Activated CD8-positive, alpha-beta memory T cell treated with anti-CD3 and anti-CD28 coated beads for 36 hours (primary cell): ENCODE measurements around the gene LTBP2. TPM values are rescaled to one million over a fixed set of nuclear protein-coding genes. Genes with fewer than 3 reads are reported as not detected.

ENCODE experiments used
- CTCF ChIA-PET: fragments of 350-600 bp; sonication (Branson Sonifier 250); formaldehyde crosslinking; loops from one replicate; lab custom pipeline; 2021; ENCODE audit warnings: antibody characterized with exemption; lab: Charles Lee
- POLR2A ChIA-PET: fragments of 350-600 bp; sonication (Branson Sonifier 250); formaldehyde crosslinking; loops from one replicate; lab custom pipeline; 2021; ENCODE audit warnings: antibody characterized with exemption; lab: Charles Lee
- total RNA-seq, 2 experiments: library from RNA; stranded (reverse); gene quantifications; one replicate each; pipeline ENCODE4 v1.2.3, GENCODE V29; 2021

Gene LTBP2
- total RNA-seq, 2 experiments from 2014 or later: 0.02 to 0.11 TPM

DNA sequence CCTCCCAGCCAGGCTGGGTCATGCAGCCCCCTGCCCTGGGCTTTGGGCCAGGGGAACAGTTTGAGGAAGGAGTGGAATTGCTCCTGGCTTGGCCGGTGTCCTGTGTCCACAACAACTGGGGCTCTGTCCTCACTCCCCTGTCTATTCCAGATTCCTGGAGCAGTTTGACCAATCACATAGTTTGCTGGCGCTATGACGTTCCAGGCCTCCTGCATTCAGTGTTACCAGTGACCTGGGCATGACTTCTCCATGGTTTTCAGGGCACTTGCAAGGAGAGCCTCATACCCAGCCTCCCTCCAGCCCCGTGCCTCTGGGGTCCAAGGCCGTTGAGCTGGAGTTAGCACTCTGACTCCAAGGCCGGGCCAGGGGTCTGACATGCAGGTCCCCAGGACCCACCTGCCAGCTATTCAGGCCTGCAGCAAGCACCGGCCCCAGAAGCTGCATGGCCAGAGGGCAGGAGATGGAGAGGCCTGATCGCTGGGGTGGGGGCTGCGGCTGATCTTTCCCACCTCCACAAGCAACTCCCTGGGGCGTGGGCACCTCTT, 84.2 kb downstream of the LTBP2 start:
- POLR2A ChIA-PET: no interaction called here
- CTCF ChIA-PET: no interaction called here

DNA sequence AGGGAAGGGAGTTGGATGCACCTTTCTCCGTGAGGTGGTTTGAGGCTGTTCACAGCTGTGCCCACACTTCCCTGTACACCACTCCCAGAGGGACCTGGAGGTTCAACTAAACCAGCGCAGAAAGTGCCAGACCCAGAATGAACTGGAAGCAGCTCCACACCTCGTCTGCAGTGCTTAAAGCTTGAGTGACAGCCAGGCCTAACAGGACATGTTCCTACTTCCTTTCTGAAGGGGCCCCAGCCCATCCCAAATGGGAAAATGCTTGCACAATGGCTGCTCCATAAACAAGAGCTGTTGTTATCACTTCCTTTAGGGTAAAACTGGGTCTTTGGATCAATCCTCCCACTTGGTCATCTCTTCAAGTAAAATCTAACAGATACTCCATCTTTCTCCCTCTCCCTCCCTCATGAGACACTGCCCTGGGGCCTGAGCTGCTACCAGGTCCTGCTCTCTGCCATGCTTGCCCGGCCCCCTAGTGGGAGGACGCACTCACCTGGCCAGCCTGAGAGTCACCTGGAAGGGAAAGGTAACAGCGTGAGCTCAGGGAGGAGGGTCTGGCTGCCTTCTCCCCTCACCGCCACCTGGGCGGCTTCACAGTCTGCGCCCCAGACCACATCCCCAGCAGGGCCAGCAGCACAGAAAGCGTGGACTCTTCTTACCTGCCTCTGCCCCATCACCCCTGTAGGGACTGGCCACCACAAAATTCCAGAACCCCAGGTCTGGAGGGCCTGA, 85.0 kb downstream of the LTBP2 start:
- POLR2A ChIA-PET: no interaction called here
- CTCF ChIA-PET: no interaction called here

GRCh38 chr14:74525361-74525851, 86.6 kb downstream of the LTBP2 start:
- POLR2A ChIA-PET: no interaction called here
- CTCF ChIA-PET: no interaction called here

GRCh38 chr14:74524812-74525135, 87.3 kb downstream of the LTBP2 start:
- ChIA-PET CTCF (no interaction called here), POLR2A (no interaction called here)

DNA sequence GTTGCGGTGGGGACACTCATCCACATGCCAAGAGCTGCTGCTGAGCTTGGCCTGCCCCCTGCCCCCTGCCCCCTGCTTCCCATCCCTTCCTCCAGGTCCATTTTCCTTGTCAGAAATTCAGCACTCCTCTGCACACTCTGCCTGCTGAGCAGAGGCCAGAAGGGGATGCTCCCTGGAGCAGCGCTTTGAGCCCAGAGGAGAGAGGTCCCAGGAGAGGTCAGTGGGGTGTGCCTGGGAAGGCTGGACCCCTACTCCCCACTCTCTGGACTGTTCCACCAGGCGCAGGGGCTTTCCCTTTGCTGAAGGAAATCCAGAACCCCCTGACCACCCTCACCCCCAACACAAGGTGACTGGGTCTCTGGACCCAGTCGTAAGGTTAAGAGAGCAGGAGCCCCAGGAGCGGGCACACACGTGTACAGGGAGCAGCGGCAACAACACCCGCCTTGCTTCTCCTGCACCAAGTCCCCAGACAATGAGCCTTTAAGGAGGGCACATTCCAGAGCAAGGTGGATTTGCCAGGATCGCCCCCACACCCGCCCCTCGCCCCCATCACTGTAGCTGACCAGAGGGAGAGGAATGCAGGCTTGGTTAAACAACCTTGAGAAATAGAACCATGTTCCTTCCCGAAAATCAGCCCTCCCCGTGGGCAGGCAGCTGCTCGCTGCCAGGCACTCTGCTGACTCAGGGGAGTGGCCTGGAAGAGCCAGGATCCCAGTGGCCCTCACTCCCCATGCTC, 87.8 kb downstream of the LTBP2 start:
- ChIA-PET CTCF (no interaction called here), POLR2A (no interaction called here)

DNA sequence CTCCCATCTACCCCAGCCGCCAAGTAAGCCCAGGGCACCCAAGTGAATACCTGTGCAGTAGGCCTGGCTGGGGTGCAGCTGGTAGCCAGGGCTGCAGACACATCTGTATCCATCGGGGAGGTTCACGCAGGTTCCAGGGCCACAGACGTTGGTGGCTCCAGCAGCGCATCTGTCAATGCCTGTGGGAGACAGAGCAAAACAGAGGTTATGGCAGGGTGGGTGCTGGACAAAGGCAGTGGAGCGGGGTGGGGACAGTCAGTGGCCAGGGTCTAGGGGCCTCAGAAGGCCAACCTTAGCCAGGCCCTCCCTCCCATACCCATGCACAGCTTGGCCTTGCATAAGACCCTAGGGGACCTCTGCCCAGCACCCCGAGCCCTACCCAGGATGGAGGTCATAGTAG, 89.3 kb downstream of the LTBP2 start:
- ChIA-PET POLR2A (no interaction called here), CTCF (no interaction called here)

GRCh38 chr14:74521756-74522155, 90.3 kb downstream of the LTBP2 start:
- ChIA-PET POLR2A (no interaction called here), CTCF (no interaction called here)

- ChIA-PET POLR2A (no interaction called here), CTCF (no interaction called here)
These were observed 92.5 kb downstream of the LTBP2 start for GRCh38 chr14:74519316-74520074.

DNA sequence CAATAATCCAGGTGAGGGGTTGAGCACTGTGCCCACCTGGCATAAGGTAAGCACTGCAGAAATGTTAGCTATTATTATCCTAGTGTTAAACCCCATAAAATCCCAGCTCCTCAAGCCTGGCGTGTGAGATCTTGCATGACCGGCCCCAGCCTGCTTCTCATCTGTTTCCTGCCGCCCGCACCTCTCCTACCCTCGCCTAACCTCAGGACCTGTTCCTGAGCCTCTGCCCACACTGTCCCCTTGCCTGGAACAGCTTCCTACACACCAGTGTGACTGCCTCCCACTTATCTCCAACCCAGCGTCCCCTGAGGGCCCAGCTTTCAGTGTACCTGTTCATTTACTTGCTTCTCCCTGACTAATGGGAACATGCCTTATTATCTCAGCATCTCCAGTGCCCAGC, 93.8 kb downstream of the LTBP2 start:
- POLR2A ChIA-PET: no interaction called here
- CTCF ChIA-PET: no interaction called here

DNA sequence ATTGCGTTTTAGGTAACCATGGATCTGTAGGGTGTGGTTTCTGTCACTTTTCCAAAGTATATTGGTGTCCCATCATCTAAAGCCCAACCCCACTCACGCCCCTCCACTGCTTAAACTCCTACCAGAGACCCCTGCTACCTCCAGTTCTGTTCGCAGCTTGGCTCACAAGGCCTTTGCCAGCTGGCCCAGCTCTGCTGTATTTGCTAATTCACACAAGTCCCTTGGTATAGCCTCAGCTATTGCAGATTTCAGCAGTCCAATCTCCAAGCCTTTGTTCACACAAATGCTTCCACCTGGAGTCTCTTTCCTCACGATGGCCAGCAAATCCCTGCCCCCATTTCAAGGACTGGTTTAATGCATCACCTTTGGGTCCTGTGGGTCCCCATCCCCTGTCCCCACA, 94.3 kb downstream of the LTBP2 start:
- ChIA-PET CTCF (no interaction called here), POLR2A (no interaction called here)

DNA sequence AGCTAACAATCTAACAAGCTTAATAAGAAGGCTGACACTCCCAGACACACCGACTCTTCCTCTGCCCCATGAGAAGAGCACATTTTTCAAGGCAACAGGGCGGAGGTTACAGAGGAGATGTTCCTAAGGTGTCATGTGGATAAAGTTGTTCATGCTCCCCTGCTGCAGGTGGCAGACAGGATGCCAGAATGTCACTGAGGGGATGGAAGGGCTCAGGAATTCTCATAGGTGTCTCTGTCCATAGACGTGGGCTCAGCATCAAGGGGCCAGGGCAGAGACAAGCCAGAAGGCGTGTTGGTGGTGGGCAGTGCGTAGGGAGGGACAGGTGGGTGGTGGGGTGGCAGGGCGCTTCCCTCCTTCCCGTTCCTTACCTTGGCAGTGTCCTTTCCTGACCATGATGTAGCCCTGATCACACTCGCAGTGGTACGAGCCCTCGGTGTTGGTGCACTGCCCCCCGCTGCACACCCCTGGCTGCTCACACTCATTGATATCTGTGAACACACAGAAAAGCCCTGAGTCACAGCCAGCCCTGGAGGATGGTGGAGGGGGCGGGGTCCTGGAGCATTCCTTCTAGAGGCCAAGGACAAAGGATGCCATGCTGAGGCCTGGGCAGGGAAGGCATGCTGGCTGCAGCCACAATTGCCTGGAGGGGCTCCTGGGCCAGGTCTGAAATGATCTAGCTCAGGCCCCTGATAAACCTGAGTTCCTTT, 95.4 kb downstream of the LTBP2 start:
- POLR2A ChIA-PET: no interaction called here
- CTCF ChIA-PET: no interaction called here

DNA sequence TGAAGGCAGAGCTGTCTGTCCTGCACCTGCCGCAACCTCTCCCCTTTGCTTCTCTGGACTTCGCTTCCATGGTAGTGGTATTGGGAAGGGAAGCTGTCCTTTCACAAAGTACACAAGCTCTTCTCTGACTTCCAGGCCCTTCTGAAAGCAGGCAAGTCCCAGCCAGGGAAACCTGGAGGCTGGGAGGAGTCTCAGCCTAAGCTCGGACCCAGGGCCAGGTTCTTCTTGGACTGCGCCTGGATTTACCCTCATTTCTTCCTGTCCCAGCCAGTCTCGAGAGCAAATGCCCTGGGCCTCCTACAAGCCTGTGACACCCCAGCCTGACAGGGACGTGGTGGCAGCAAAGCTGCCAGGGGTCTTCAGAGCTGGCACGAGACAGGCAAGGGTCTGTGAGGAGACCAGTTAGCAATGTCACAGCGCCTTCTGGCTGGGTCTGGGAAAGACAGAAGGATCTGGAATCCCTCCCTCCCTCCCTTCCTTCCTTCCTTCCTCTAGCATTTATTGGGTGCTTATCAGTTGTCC, 96.1 kb downstream of the LTBP2 start:
- CTCF ChIA-PET: no interaction called here

DNA sequence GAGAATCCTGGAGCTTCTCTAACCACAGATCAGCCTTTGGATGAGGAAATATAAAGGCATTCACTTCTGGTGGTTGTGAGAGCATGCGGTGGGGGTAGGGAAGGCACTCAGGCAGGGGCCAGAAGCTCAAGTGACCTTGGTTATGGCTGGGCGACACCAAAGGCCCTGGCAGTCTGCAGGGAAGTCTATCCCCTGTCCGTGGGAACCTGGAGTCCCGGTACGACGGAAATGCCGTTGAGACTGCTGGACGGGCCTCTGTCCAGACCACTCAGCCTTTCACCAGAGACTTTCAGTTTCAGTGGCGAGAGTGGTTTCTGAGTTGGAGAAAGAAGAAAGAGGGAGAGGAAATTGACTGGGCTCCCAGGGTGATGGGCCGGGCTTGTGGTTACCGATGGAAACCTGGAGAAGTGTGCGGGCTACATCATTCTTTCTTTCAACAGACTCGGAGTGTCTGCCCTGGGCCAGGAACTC, 97.5 kb downstream of the LTBP2 start:
- ChIA-PET POLR2A (no interaction called here), CTCF (no interaction called here)

More for the DNA sequence above, 96.1 kb downstream of the LTBP2 start:
- POLR2A ChIA-PET: no interaction called here

DNA sequence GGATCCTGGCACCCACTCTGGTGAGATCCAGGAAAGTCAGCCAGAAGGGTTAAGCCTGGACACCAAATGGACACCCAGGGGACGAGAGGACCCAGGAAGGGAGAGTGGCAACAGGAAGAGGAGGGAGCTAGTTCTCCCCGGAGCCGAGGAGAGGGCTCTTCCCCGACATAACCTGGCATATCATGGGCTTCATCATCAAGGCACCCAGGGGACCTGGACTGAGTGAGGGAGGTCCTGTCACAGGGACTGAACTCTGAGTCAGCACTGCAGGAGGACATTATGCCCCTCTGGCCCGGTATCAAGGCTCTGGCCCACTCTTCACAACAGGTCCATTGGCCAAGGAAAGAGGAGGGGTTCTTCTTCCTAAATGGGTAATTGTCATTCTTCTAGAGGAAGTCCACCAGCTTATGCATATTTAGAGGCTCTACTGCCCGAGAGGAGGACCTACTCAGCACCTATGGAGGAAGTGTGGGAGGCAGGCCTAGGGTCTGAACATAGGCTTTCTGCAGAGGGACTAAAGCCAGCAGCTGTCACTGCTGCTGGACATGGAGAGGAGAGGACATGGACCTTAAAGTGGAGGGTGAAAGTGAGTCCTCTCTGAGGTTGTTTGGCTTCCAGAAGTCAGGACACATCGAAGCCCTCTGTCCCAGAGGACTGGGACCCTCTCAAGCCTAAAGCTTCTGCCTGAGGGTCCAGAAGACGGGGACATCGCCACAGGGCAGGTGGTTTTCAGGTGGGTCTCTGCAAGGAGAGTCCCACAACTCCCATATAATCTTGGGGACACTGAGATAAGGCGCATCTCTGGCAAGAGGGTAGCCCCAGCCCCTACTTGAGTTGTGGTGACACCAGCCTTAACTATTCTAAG, 99.8 kb downstream of the LTBP2 start:
- CTCF ChIA-PET: interaction anchor here (0.5 kb wide), 1 partner anchor 193 kb away, joined by 4 read pairs; no protein-coding TSS in a partner anchor
- POLR2A ChIA-PET: no interaction called here

DNA sequence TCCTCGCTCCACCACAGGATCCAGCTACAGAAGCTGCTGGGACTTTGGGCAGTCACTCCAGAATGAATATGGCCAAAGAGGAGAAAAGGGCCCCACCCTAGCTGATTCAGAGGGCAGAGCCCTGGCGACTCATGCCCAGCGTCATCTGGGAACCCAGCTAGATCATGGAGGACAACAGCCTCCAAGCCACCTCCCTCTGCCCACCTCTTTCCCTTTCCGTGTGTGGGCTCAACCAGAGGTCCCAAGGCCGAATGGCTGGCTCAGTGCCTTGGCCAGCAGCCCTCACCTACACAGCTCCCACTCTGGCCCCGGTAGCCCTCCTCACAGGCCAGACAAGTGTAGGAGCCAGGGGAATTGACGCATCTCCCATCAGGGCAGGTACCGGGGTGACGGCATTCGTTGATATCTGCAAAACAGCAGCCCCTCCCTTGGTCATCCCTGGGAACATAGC, 101.1 kb downstream of the LTBP2 start:
- ChIA-PET POLR2A (no interaction called here), CTCF (no interaction called here)

GRCh38 chr14:74510223-74510931, 101.7 kb downstream of the LTBP2 start:
- CTCF ChIA-PET: no interaction called here
- POLR2A ChIA-PET: no interaction called here

DNA sequence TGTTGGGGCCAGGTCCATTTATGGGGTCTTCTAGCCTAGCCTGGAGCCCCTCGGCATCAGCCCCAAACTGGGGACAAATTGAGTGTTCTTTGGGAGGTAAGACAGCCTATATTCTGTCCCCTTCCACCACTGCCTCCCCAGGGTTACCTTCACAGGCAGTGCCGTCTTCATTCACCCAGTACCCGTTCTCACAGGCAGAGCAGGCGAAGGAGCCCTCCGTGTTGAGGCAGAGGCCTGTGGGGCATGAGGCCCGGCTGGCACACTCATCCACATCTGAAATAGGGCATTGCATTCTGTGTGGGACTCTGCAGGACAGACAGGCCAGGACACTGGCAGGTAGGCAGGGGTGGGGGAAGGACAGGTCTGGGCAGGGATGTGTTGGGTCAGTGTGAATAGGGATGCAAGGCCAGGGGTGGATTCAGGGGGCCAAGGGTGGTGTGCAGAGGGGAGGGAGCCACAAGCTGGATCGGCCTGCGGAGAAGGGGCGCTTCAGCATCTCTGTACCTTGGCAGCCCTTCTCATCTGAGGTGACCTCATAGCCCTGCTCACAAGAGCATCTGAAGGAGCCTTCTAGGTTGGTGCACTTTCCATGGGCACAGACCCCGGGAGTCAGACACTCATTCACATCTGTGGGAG, 102.3 kb downstream of the LTBP2 start:
- CTCF ChIA-PET: no interaction called here

More for the DNA sequence above, 102.3 kb downstream of the LTBP2 start:
- POLR2A ChIA-PET: no interaction called here
